ENCODE data around the gene C10orf143. TPM values are rescaled to one million over a fixed set of nuclear protein-coding genes. Genes with fewer than 3 reads are reported as not detected.
"Not testable (repeated sequence)": the region's sequence is repeated elsewhere in the genome, so short reads cannot be mapped to it uniquely, and the experiment has no call there.

Gene C10orf143
- total RNA-seq, 1 donor, result 2.5 TPM

GRCh38 chr10:130121486-130122079 lies 11.0 kb upstream of the C10orf143 start:
- no peak overlapping the region for H3K27ac ChIP-seq (ENCODE audit: low read depth, low read length)
- no peak overlapping the region for H2AFZ ChIP-seq (ENCODE audit: low read length)
- no peaks in the 10 kb centered on the region for H3K4me1 ChIP-seq (ENCODE audit: insufficient read depth, low read length)
- no peaks in the 10 kb centered on the region for H4K20me1 ChIP-seq (ENCODE audit: insufficient read depth, low read length)
- H3K36me3 ChIP-seq (ENCODE audit: insufficient read depth, low read length), result no peaks in the 10 kb centered on the region
- H3K4me2 ChIP-seq (ENCODE audit: insufficient read depth, low read length), result no peak overlapping the region
- TF ChIP-seq CTCF (IDR thresholded peaks at IDR 0.05; ENCODE audit: extremely low read depth, low read depth, low read length), result no peak
- H3K79me2 ChIP-seq (ENCODE audit: insufficient read depth, low read length), result no peaks in the 10 kb centered on the region
- no peak overlapping the region for H3K4me3 ChIP-seq (ENCODE audit: insufficient read depth, low read length)
- no peaks in the 10 kb centered on the region for H3K27me3 ChIP-seq (ENCODE audit: insufficient read depth, low read length)
- DNase-seq (ENCODE audit: insufficient read length, low spot score, missing footprints), result no peak
- H3K9me3 ChIP-seq (ENCODE audit: low read depth, low read length), result no peaks in the 10 kb centered on the region

GRCh38 chr10:130117535-130117934 lies 6.9 kb upstream of the C10orf143 start:
- not testable (repeated sequence) for H3K4me1 ChIP-seq (ENCODE audit: insufficient read depth, low read length); H3K36me3 ChIP-seq (ENCODE audit: insufficient read depth, low read length); H3K79me2 ChIP-seq (ENCODE audit: insufficient read depth, low read length); H4K20me1 ChIP-seq (ENCODE audit: insufficient read depth, low read length); H3K4me3 ChIP-seq (ENCODE audit: insufficient read depth, low read length); DNase-seq (ENCODE audit: insufficient read length, low spot score, missing footprints); H3K27me3 ChIP-seq (ENCODE audit: insufficient read depth, low read length); H3K9me3 ChIP-seq (ENCODE audit: low read depth, low read length); H3K27ac ChIP-seq (ENCODE audit: low read depth, low read length); H2AFZ ChIP-seq (ENCODE audit: low read length); H3K4me2 ChIP-seq (ENCODE audit: insufficient read depth, low read length)

- H3K36me3 ChIP-seq (ENCODE audit: insufficient read depth, low read length); H4K20me1 ChIP-seq (ENCODE audit: insufficient read depth, low read length); H3K9me3 ChIP-seq (ENCODE audit: low read depth, low read length); H3K4me1 ChIP-seq (ENCODE audit: insufficient read depth, low read length); H3K4me3 ChIP-seq (ENCODE audit: insufficient read depth, low read length); H3K4me2 ChIP-seq (ENCODE audit: insufficient read depth, low read length); H2AFZ ChIP-seq (ENCODE audit: low read length); H3K79me2 ChIP-seq (ENCODE audit: insufficient read depth, low read length); H3K27me3 ChIP-seq (ENCODE audit: insufficient read depth, low read length); H3K27ac ChIP-seq (ENCODE audit: low read depth, low read length); DNase-seq (ENCODE audit: insufficient read length, low spot score, missing footprints): not testable (repeated sequence)
Observed at GRCh38 chr10:130116942-130117341, 6.3 kb upstream of the C10orf143 start.

GRCh38 chr10:130112821-130113220 lies 2.2 kb upstream of the C10orf143 start:
- no peaks in the 10 kb centered on the region for H4K20me1 ChIP-seq (ENCODE audit: insufficient read depth, low read length)
- no peak for TF ChIP-seq CTCF (IDR thresholded peaks at IDR 0.05; ENCODE audit: extremely low read depth, low read depth, low read length)
- no peak for DNase-seq (ENCODE audit: insufficient read length, low spot score, missing footprints)
- no peak overlapping the region for H2AFZ ChIP-seq (ENCODE audit: low read length)
- no peak overlapping the region for H3K27ac ChIP-seq (ENCODE audit: low read depth, low read length)
- H3K9me3 ChIP-seq (ENCODE audit: low read depth, low read length), result no peaks in the 10 kb centered on the region
- H3K79me2 ChIP-seq (ENCODE audit: insufficient read depth, low read length), result peaks cover 6% of the 10 kb centered on the region
- H3K27me3 ChIP-seq (ENCODE audit: insufficient read depth, low read length), result no peaks in the 10 kb centered on the region
- H3K4me1 ChIP-seq (ENCODE audit: insufficient read depth, low read length), result peaks cover 15% of the 10 kb centered on the region
- H3K36me3 ChIP-seq (ENCODE audit: insufficient read depth, low read length), result no peaks in the 10 kb centered on the region
- H3K4me2 ChIP-seq (ENCODE audit: insufficient read depth, low read length), result no peak overlapping the region
- H3K4me3 ChIP-seq (ENCODE audit: insufficient read depth, low read length), result no peak overlapping the region

GRCh38 chr10:130111852-130112180 lies 1.2 kb upstream of the C10orf143 start:
- Histone ChIP-seq H3K9me3 (ENCODE audit: low read depth, low read length) (no peaks in the 10 kb centered on the region), H4K20me1 (ENCODE audit: insufficient read depth, low read length) (no peaks in the 10 kb centered on the region), H3K4me1 (ENCODE audit: insufficient read depth, low read length) (peaks cover 15% of the 10 kb centered on the region), H3K4me2 (ENCODE audit: insufficient read depth, low read length) (peak overlapping the region; percentile 98), H2AFZ (ENCODE audit: low read length) (peak overlapping the region; percentile 99), H3K27me3 (ENCODE audit: insufficient read depth, low read length) (no peaks in the 10 kb centered on the region), H3K27ac (ENCODE audit: low read depth, low read length) (no peak overlapping the region), H3K79me2 (ENCODE audit: insufficient read depth, low read length) (peaks cover 6% of the 10 kb centered on the region), H3K36me3 (ENCODE audit: insufficient read depth, low read length) (no peaks in the 10 kb centered on the region), H3K4me3 (ENCODE audit: insufficient read depth, low read length) (peak overlapping the region; percentile 78)
- TF ChIP-seq CTCF (IDR thresholded peaks at IDR 0.05; ENCODE audit: extremely low read depth, low read depth, low read length), result no peak
- no peak for DNase-seq (ENCODE audit: insufficient read length, low spot score, missing footprints)
